ENCODE measurements around the gene RASSF1.

The RASSF1 gene

GRCh38 chr3:50340448-50341329, at the start of gene RASSF1:
Gene RASSF1, minus strand, starts transcription at chr3:50340836. Its CDS starts 31 bp downstream, at chr3:50340805.
- no peak for DNase-seq

DNA sequence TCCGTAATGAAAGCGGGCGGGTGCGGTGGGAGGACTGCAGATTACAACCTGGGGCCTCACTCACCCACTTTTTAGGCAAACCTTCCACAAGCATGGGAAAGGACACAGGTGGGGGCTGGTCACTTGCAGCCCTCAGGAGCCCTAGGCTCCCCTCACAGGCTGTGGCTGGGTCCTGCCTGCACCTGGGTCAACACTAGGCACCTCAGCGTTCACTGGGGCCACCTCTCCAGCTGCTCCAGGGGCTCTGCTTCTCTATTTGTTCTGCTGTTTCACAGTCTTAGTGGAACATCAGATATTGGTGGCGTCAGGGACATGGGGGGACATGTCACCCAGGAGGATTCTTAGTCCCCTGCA, 48.8 kb upstream of the RASSF1 start:
- DNase-seq: no peak

GRCh38 chr3:50388720-50389413, 48.2 kb upstream of the RASSF1 start:
- no peak for DNase-seq

GRCh38 chr3:50388016-50388719, 47.5 kb upstream of the RASSF1 start:
- no peak for DNase-seq

DNA sequence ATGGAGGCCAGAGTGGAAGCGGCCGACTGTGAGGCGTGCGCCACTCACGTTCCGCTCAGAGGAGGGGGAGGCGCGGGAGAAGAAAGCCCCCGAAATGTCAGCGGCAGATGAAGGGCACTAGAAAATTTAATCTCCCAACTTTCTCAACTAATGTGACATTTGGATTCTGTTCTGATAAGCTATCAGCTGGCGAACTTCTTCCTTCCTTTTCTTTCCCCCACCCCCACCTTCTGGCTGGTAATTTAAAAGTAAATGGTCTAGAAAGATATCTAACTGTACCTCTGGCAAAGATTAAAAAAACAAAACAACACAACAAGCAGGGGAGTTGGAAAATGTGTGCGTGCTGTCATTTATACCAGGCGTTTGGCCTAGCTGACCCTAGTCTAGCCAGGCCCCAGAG, 45.1 kb upstream of the RASSF1 start:
- DNase-seq: no peak

- DNase-seq: no peak
These were observed 43.1 kb upstream of the RASSF1 start for GRCh38 chr3:50383750-50384149.

GRCh38 chr3:50382722-50383121, 42.1 kb upstream of the RASSF1 start:
- DNase-seq: no peak

- DNase-seq: no peak
These were observed 40.7 kb upstream of the RASSF1 start for GRCh38 chr3:50381383-50381782.

DNA sequence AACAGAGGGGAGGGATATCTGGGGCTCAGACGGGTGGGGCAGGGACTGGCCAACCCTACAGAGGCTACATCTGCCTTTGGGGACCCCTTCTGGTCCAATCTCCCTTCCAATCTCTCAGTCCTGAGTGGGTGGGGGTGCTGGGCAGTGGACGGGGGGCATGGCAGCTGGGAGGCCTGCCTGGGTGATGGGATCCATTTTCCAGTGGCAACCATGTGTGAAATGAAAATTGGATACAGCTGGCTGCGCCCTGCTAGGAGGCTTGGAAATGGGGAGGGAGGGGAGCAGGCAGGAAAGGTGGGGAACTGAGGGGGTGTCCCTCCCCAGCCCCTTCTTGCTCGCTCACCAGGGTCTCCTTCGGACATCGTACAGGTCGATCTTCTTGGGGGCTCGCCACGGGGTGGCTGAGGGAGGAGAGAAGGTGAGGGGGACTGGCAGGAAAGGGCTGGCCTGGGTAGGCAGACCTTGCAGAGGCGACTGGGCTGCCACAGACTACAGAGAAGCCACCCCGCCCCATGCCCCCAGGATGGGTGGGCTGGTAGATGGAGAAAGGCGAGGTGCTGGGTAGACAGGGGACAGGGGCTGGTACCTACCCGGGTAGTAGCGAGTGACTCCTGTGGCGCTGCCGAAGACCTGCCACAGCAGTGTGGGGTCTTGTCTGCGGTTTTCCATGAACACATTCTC, 39.9 kb upstream of the RASSF1 start:
- no peak for DNase-seq

DNA sequence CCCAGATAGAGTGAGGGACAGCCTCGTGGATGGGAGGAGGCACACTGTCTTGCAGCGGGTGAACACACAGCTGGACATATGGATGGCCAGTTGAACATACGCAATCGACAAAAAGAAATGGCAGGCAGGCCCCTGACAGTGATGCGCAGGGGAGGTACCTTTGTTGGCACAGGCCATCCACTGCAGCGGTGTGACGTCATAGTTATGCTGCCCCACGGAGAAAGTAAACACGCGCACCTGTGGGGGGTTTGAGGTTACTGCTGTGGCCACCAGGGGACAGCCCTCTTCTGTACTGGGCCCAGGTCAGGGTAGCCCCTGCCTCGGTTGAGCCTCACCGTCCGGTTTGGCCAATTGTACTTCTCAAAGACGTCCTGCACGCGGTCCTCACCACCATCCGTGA, 38.1 kb upstream of the RASSF1 start:
- no peak for DNase-seq

DNA sequence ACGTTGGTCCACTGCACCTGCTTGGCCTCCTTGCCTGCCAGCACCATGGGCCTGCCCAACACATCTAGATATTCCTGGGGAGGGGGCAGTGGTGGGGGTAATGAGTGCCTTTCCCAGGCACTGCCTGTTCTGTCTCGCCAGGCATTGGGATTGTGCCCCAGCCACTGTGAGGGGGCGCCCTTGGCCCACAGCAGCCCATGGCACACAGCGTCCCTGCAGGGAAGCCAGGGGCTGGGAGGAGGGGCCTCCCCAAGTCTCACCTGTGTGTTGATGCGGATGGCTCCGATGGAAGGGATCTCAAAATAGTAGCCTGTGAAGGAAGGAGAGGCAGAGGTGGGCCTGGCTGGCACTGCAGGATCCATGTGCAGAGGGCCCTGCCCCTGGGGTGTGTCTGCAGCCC, 37.4 kb upstream of the RASSF1 start:
- no peak for DNase-seq

GRCh38 chr3:50375258-50375931, 34.8 kb upstream of the RASSF1 start:
- DNase-seq: no peak

- DNase-seq: no peak
These were observed 34.0 kb upstream of the RASSF1 start for GRCh38 chr3:50374363-50375257.

DNA sequence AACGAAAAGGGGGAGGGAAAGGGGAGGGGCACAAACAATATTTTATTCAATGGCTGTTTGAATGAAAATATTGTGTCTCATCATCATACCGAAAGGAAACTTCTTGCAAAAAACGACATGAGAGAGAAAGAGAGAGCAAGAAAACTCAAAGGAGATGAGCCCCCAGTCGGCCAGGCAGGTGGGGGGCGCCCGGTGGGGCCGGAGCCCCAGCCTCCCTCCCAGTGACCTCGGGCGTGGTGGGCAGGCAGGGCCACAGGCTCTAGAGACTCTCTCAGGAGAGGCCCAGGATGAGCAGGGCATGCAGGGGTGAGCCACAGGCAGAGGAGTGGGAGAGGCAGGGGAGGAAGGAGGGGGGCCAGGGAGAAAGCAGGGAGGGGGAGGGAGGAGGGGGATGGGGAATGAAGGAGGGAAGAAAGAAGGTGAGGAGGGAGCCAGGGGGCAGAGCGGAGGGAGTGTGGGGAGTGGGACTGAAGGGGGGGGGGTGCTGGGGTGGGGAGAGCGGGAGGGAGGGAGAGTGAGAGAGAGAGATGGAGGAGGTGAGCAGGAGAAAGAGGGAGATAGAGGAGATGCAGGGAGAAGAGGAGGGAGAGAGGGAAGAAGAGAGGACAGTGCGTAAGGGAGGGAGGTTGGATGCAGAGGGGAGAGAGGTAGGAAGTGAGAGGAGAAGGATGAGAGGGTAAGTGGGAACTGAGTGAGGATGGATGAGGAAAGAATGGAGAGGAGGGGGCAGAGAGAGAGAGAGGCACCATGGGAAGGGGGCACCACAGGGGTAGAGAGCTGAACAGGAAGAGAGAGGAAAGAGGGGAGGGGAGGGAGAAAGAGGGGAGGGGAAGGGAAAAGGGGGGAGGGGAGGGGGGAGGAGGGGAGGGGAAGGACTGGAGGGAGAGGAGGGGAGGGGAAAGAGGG, 32.8 kb upstream of the RASSF1 start:
- no peak for DNase-seq

DNA sequence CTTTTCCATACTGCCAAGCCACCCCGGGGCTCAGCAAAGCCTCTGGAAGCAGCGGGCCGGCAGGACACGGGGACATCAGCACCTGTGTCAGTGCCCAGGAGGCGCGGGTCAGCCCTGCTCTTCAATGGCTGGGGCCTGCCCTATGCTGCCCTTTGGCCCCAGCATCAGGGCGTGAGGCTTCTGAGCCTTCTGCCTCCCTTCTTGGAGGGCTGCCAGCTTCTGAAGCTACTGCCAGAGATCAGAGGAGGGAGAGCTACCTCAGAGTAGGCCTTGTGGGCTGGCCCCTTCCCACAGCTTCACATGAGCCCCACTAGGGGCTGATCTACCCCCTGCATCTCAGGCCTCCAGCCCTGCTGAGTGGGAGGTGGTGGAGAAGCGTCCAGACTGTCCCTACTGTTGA, 31.7 kb upstream of the RASSF1 start:
- DNase-seq: no peak

GRCh38 chr3:50371133-50371685, 30.6 kb upstream of the RASSF1 start:
- DNase-seq: no peak

GRCh38 chr3:50370594-50370993, 30.0 kb upstream of the RASSF1 start:
- no peak for DNase-seq

DNA sequence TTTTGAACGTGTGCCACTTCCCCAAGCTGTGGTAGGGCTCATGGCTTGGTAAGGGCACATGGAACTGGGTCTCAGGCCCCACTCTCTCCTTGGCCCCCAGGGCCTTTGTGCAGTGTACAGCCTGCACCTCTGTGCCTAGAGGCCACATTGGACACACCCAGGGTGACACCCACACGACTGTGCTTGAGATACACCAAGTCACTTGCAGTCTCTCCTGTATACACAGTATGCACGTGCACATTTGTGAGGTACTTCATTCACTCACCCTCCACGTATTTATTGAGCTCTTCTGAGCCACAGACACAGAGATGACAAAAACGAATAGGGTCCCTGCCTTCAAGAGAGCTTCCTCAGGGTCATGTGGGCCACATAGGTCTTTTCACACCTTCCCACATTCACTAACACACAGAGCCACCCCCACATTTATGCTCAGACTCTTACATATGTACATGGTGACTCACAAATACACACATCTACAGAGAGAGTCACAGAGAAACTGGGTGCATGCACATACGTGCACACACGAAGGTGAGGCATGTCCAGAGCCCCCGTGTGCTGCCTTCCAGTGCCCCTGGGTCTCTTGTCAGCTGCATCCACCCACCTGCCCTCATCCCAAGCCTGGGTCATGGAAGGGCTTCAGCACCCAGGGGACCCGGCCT, 28.5 kb upstream of the RASSF1 start:
- DNase-seq: no peak

DNA sequence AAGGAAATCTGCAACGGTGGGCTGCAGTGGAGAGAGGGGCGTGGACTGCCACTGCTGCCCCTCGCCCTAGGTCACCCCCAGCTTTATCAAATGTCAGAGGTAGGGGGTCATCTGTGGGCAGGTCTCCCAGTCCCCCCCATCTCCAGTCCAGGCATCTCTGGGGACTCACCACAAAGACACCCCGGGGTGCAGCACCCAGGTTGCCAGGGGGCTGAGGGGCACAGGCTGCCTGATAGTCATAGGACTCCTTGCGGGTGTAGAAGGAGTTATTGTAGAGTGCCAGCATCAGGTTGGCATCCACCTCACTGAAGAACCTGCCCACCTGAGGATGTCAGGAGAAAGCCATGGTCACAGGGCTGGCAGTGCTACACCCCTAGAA, 25.2 kb upstream of the RASSF1 start:
- no peak for DNase-seq
